ENCODE measurements around the gene KCNK4. TPM values are rescaled to one million over a fixed set of nuclear protein-coding genes. Genes with fewer than 3 reads are reported as not detected.

Gene KCNK4
- total RNA-seq, 2 experiments from 2014 or later = not detected

GRCh38 chr11:64264371-64264852 is 26.7 kb upstream of the KCNK4 start:
- Mint-ChIP-seq H3K36me3 (ENCODE audit: low read depth) (peaks cover 9% of the 10 kb centered on the region), H3K9me3 (no peaks in the 10 kb centered on the region), H3K4me1 (peaks cover 23% of the 10 kb centered on the region), H3K27me3 (no peaks in the 10 kb centered on the region), H3K4me3 (no peak overlapping the region), H3K27ac (peak overlapping the region; percentile 50)
- POLR2A ChIA-PET = no interaction called here
- no peak for DNase-seq
- CTCF ChIA-PET = interaction anchor here (1.0 to 12.3 kb wide), 5 partner anchors 10 to 53 kb away, joined by 3 to 162 read pairs (median 3); partner anchors contain the start of genes PLCB3, PPP1R14B and TRMT112

- no peak overlapping the region for H3K27ac Mint-ChIP-seq
- DNase-seq = no peak
- POLR2A ChIA-PET = no interaction called here
- peaks cover 1% of the 10 kb centered on the region for H3K36me3 Mint-ChIP-seq (ENCODE audit: low read depth)
- no peaks in the 10 kb centered on the region for H3K9me3 Mint-ChIP-seq
- H3K27me3 Mint-ChIP-seq = no peaks in the 10 kb centered on the region
- H3K4me3 Mint-ChIP-seq = no peak overlapping the region
- peaks cover 18% of the 10 kb centered on the region for H3K4me1 Mint-ChIP-seq
- CTCF ChIA-PET = interaction anchor here (1.5 to 12.3 kb wide), 4 partner anchors 11 to 38 kb away, joined by 3 to 162 read pairs (median 8); partner anchors contain the start of genes PLCB3 and PPP1R14B
Measured at GRCh38 chr11:64265176-64266160, 25.6 kb upstream of the KCNK4 start.

- ChIA-PET CTCF (interaction anchor here (3.2 to 12.3 kb wide), 2 partner anchors 12 to 19 kb away, joined by 12 to 162 read pairs; partner anchors contain the start of genes PLCB3 and PPP1R14B), POLR2A (no interaction called here)
- H3K27me3 Mint-ChIP-seq = no peaks in the 10 kb centered on the region
- peak overlapping the region; percentile 36 for H3K27ac Mint-ChIP-seq
- H3K9me3 Mint-ChIP-seq = no peaks in the 10 kb centered on the region
- DNase-seq = no peak
- peaks cover 1% of the 10 kb centered on the region for H3K36me3 Mint-ChIP-seq (ENCODE audit: low read depth)
- H3K4me3 Mint-ChIP-seq = no peak overlapping the region
- peaks cover 18% of the 10 kb centered on the region for H3K4me1 Mint-ChIP-seq
Measured at GRCh38 chr11:64266339-64266738, 24.8 kb upstream of the KCNK4 start.

- Mint-ChIP-seq H3K4me3 (no peak overlapping the region), H3K9me3 (no peaks in the 10 kb centered on the region), H3K27me3 (no peaks in the 10 kb centered on the region), H3K4me1 (peaks cover 25% of the 10 kb centered on the region), H3K27ac (peak overlapping the region; percentile 92), H3K36me3 (ENCODE audit: low read depth) (peaks cover 1% of the 10 kb centered on the region)
- ChIA-PET POLR2A (no interaction called here), CTCF (interaction anchor here (0.8 to 12.3 kb wide), 4 partner anchors 11 to 36 kb away, joined by 3 to 162 read pairs (median 12); partner anchors contain the start of genes PLCB3 and PPP1R14B)
- no peak for DNase-seq
Measured at GRCh38 chr11:64267207-64267945, 23.7 kb upstream of the KCNK4 start.

GRCh38 chr11:64268025-64268892 is 22.8 kb upstream of the KCNK4 start:
- H3K4me3 Mint-ChIP-seq = peak overlapping the region; percentile 88
- POLR2A ChIA-PET = interaction anchor here (0.6 to 1.0 kb wide), 2 partner anchors 17 to 33 kb away, joined by 3 to 4 read pairs; partner anchors contain the start of gene BAD
- H3K36me3 Mint-ChIP-seq (ENCODE audit: low read depth) = no peaks in the 10 kb centered on the region
- no peak for DNase-seq
- H3K9me3 Mint-ChIP-seq = no peaks in the 10 kb centered on the region
- no peaks in the 10 kb centered on the region for H3K27me3 Mint-ChIP-seq
- H3K4me1 Mint-ChIP-seq = peaks cover 26% of the 10 kb centered on the region
- peak overlapping the region; percentile 92 for H3K27ac Mint-ChIP-seq
- CTCF ChIA-PET = interaction anchor here (0.7 to 12.3 kb wide), 11 partner anchors 7 to 81 kb away, joined by 3 to 162 read pairs (median 5); partner anchors contain the start of genes BAD, CATSPERZ, GPR137 and PLCB3

- Mint-ChIP-seq H3K4me1 (peaks cover 26% of the 10 kb centered on the region), H3K36me3 (ENCODE audit: low read depth) (peaks cover 3% of the 10 kb centered on the region), H3K27me3 (no peaks in the 10 kb centered on the region), H3K4me3 (peak overlapping the region; percentile 88), H3K27ac (peak overlapping the region; percentile 92), H3K9me3 (no peaks in the 10 kb centered on the region)
- ChIA-PET POLR2A (interaction anchor here (0.6 to 1.3 kb wide), 3 partner anchors 16 to 34 kb away, joined by 3 to 4 read pairs (median 4); partner anchors contain the start of gene BAD), CTCF (interaction anchor here (0.7 to 12.3 kb wide), 10 partner anchors 8 to 82 kb away, joined by 3 to 162 read pairs (median 6); partner anchors contain the start of genes BAD, CATSPERZ, GPR137 and PLCB3)
- DNase-seq = peak; percentile 51
Measured at GRCh38 chr11:64268893-64269539, 22.1 kb upstream of the KCNK4 start.

GRCh38 chr11:64269540-64270220 is 21.4 kb upstream of the KCNK4 start:
- POLR2A ChIA-PET = interaction anchor here (0.7 to 1.3 kb wide), 3 partner anchors 15 to 70 kb away, joined by 3 to 4 read pairs (median 4); partner anchors contain the start of genes BAD and CCDC88B
- Mint-ChIP-seq H3K4me1 (peaks cover 26% of the 10 kb centered on the region), H3K36me3 (ENCODE audit: low read depth) (peaks cover 5% of the 10 kb centered on the region), H3K9me3 (no peaks in the 10 kb centered on the region), H3K27me3 (no peaks in the 10 kb centered on the region), H3K27ac (peak overlapping the region; percentile 92), H3K4me3 (peak overlapping the region; percentile 88)
- peak; percentile 97 for DNase-seq
- CTCF ChIA-PET = interaction anchor here (0.8 to 12.3 kb wide), 12 partner anchors 9 to 83 kb away, joined by 3 to 162 read pairs (median 6); partner anchors contain the start of genes BAD, CATSPERZ, FERMT3 and GPR137

GRCh38 chr11:64275031-64275800 is 15.9 kb upstream of the KCNK4 start:
- Mint-ChIP-seq H3K36me3 (ENCODE audit: low read depth) (peaks cover 13% of the 10 kb centered on the region), H3K4me1 (peaks cover 8% of the 10 kb centered on the region), H3K27me3 (no peaks in the 10 kb centered on the region), H3K4me3 (no peak overlapping the region), H3K9me3 (no peaks in the 10 kb centered on the region), H3K27ac (no peak overlapping the region)
- no peak for DNase-seq
- POLR2A ChIA-PET = no interaction called here
- CTCF ChIA-PET = interaction anchor here (0.9 to 1.7 kb wide), 8 partner anchors 10 to 57 kb away, joined by 3 to 5 read pairs (median 3); partner anchors contain the start of gene PPP1R14B

- Mint-ChIP-seq H3K9me3 (no peaks in the 10 kb centered on the region), H3K4me1 (peaks cover 8% of the 10 kb centered on the region), H3K27me3 (no peaks in the 10 kb centered on the region), H3K27ac (no peak overlapping the region), H3K4me3 (no peak overlapping the region), H3K36me3 (ENCODE audit: low read depth) (peaks cover 13% of the 10 kb centered on the region)
- ChIA-PET POLR2A (no interaction called here), CTCF (interaction anchor here (0.9 to 1.7 kb wide), 8 partner anchors 9 to 57 kb away, joined by 3 to 5 read pairs (median 3); partner anchors contain the start of gene PPP1R14B)
- no peak for DNase-seq
Measured at GRCh38 chr11:64275841-64276240, 15.3 kb upstream of the KCNK4 start.

Measured in activated CD4-positive, alpha-beta T cell treated with anti-CD3 and anti-CD28 coated beads, Interleukin-2, amount 10 ng/mL, durations not matched to agents 7 days and 5 days (primary cell).